Spinal cord (tissue), 10 donors: ENCODE data around the gene MERTK. TPM values are rescaled to one million over a fixed set of nuclear protein-coding genes. Genes with fewer than 3 reads are reported as not detected.

ENCODE experiments used
- DNase-seq, 6 donors: peaks; one replicate each; pipeline versions ENCODE4 v3.0.0 to v3.0.0-alpha.2; 2013 to 2015; ENCODE audit warnings: low spot score in 6 of 6, low read depth in 4 of 6
- H3K27ac ChIP-seq: one replicate; pipeline ENCODE4 v1.5.1; 2013; ENCODE audit warnings: low read depth, low read length, control low read depth
- H3K27me3 ChIP-seq: one replicate; pipeline ENCODE4 v1.6.1; 2013; ENCODE audit warnings: low read length; ENCODE audit not compliant: control insufficient read depth, insufficient read depth
- H3K36me3 ChIP-seq: one replicate; pipeline ENCODE4 v1.6.1; 2013; ENCODE audit warnings: low read length; ENCODE audit not compliant: control insufficient read depth, insufficient read depth
- H3K4me1 ChIP-seq: one replicate; pipeline ENCODE4 v1.6.1; 2013; ENCODE audit warnings: low read length; ENCODE audit not compliant: control insufficient read depth, insufficient read depth
- H3K4me3 ChIP-seq: one replicate; pipeline ENCODE4 v1.5.1; 2013; ENCODE audit warnings: low read depth, low read length, control low read depth
- H3K9me3 ChIP-seq: one replicate; pipeline ENCODE4 v1.6.1; 2013; ENCODE audit warnings: low read length; ENCODE audit not compliant: control insufficient read depth, insufficient read depth
- WGBS: methylation state at CpG from one replicate; pipeline ENCODE4 v1.1.5; 2013; ENCODE audit warnings: missing lambda C conversion rate; ENCODE audit not compliant: insufficient coverage; 5-methylcytosine and 5-hydroxymethylcytosine counted together
- polyA plus RNA-seq, 2 donors: library from polyadenylated mRNA; unstranded; fragments of 120-200 nt; gene quantifications; one replicate each; pipeline ENCODE4 v1.2.1, GENCODE V29; 2013; ENCODE audit not compliant: insufficient read length in 2 of 2
- total RNA-seq, 2 donors: library from RNA; depleted of rRNA in 1 of 2; stranded (reverse); fragments of 120-200 nt in 1 of 2; fragments of >200 nt in 1 of 2; gene quantifications; one replicate each; pipeline versions ENCODE4 v1.2.3 to v1.2.4, GENCODE V29; 2013 to 2014
- donor health status: healthy.

MERTK gene
- total and polyA plus RNA-seq, 4 donors, result 13.4 to 16.8 (median 16.3) TPM

- DNase-seq, result peak; percentile 86 to 99 (median 94)
- Histone ChIP-seq H3K4me3 (peak within 1 kb of the TSS; percentile 85), H3K36me3 (peaks cover 2% of the 10 kb centered on the region), H3K27me3 (no peaks in the 10 kb centered on the region), H3K27ac (peak within 1 kb of the TSS; percentile 98), H3K9me3 (no peaks in the 10 kb centered on the region), H3K4me1 (peaks cover 7% of the 10 kb centered on the region)
- WGBS, result under 1% methylated on average over 80 of the region's 90 CpGs
Observed at GRCh38 chr2:112054847-112055729, 156.7 kb downstream of the MERTK start, which contains the start of gene TMEM87B. TMEM87B (plus strand) TSS chr2:112055269; CDS start chr2:112055592, 323 bp downstream.

GRCh38 chr2:112055730-112056625, 157.6 kb downstream of the MERTK start:
- WGBS, result 2% methylated on average over 37 of the region's 42 CpGs

GRCh38 chr2:112056626-112056987, 158.2 kb downstream of the MERTK start:
- H3K36me3 ChIP-seq, result peaks cover 6% of the 10 kb centered on the region
- no peaks in the 10 kb centered on the region for H3K27me3 ChIP-seq
- WGBS, result no CpG with 5 or more reads among the region's 3 CpGs
- H3K4me3 ChIP-seq, result peak overlapping the region; percentile 85
- peaks cover 7% of the 10 kb centered on the region for H3K4me1 ChIP-seq
- H3K9me3 ChIP-seq, result no peaks in the 10 kb centered on the region
- DNase-seq, result no peak
- H3K27ac ChIP-seq, result peak overlapping the region; percentile 97

More at GRCh38 chr2:112055730-112056625, 157.6 kb downstream of the MERTK start:
- no peaks in the 10 kb centered on the region for H3K9me3 ChIP-seq
- H3K27ac ChIP-seq, result peak overlapping the region; percentile 97
- peak in 2 of 6 donors; percentile 66 to 82 for DNase-seq
- peaks cover 7% of the 10 kb centered on the region for H3K4me1 ChIP-seq
- H3K4me3 ChIP-seq, result peak overlapping the region; percentile 85
- no peaks in the 10 kb centered on the region for H3K27me3 ChIP-seq
- peaks cover 6% of the 10 kb centered on the region for H3K36me3 ChIP-seq

- Histone ChIP-seq H3K4me1 (peaks cover 7% of the 10 kb centered on the region), H3K27ac (no peak overlapping the region), H3K9me3 (no peaks in the 10 kb centered on the region), H3K4me3 (no peak overlapping the region), H3K27me3 (no peaks in the 10 kb centered on the region), H3K36me3 (peaks cover 6% of the 10 kb centered on the region)
- 93% methylated on average over 1 of the region's 2 CpGs for WGBS
- no peak for DNase-seq
Observed at GRCh38 chr2:112059671-112060070, 161.3 kb downstream of the MERTK start.

GRCh38 chr2:112061299-112061698, 162.9 kb downstream of the MERTK start:
- H3K36me3 ChIP-seq, result peaks cover 6% of the 10 kb centered on the region
- WGBS, result no CpG with 5 or more reads among the region's 1 CpG
- no peak for DNase-seq
- no peaks in the 10 kb centered on the region for H3K9me3 ChIP-seq
- no peak overlapping the region for H3K27ac ChIP-seq
- no peaks in the 10 kb centered on the region for H3K27me3 ChIP-seq
- H3K4me3 ChIP-seq, result no peak overlapping the region
- H3K4me1 ChIP-seq, result no peaks in the 10 kb centered on the region

GRCh38 chr2:112061840-112062239, 163.4 kb downstream of the MERTK start:
- no peaks in the 10 kb centered on the region for H3K9me3 ChIP-seq
- no peaks in the 10 kb centered on the region for H3K27me3 ChIP-seq
- DNase-seq, result no peak
- H3K4me1 ChIP-seq, result no peaks in the 10 kb centered on the region
- H3K36me3 ChIP-seq, result peaks cover 6% of the 10 kb centered on the region
- WGBS, result no CpG with 5 or more reads among the region's 2 CpGs
- no peak overlapping the region for H3K4me3 ChIP-seq
- H3K27ac ChIP-seq, result no peak overlapping the region

GRCh38 chr2:112062894-112063293, 164.5 kb downstream of the MERTK start:
- H3K36me3 ChIP-seq, result peaks cover 6% of the 10 kb centered on the region
- DNase-seq, result no peak
- H3K4me1 ChIP-seq, result no peaks in the 10 kb centered on the region
- H3K27me3 ChIP-seq, result no peaks in the 10 kb centered on the region
- H3K9me3 ChIP-seq, result no peaks in the 10 kb centered on the region
- no CpG with 5 or more reads among the region's 1 CpG for whole genome bisulfite sequencing
- H3K27ac ChIP-seq, result no peak overlapping the region
- no peak overlapping the region for H3K4me3 ChIP-seq

- no peak overlapping the region for H3K4me3 ChIP-seq
- WGBS, result no CpG with 5 or more reads among the region's 5 CpGs
- no peaks in the 10 kb centered on the region for H3K9me3 ChIP-seq
- no peak overlapping the region for H3K27ac ChIP-seq
- no peaks in the 10 kb centered on the region for H3K27me3 ChIP-seq
- no peak for DNase-seq
- peaks cover 6% of the 10 kb centered on the region for H3K36me3 ChIP-seq
- H3K4me1 ChIP-seq, result no peaks in the 10 kb centered on the region
Observed at GRCh38 chr2:112065486-112065885, 167.1 kb downstream of the MERTK start.

GRCh38 chr2:112065966-112066365, 167.6 kb downstream of the MERTK start:
- no peak for DNase-seq
- Histone ChIP-seq H3K4me3 (no peak overlapping the region), H3K36me3 (peaks cover 4% of the 10 kb centered on the region), H3K4me1 (no peaks in the 10 kb centered on the region), H3K27ac (no peak overlapping the region), H3K9me3 (no peaks in the 10 kb centered on the region), H3K27me3 (no peaks in the 10 kb centered on the region)
- WGBS, result no CpG with 5 or more reads among the region's 1 CpG
